ENCODE data around the gene TUBGCP2. TPM values are rescaled to one million over a fixed set of nuclear protein-coding genes. Genes with fewer than 3 reads are reported as not detected.

The TUBGCP2 gene
- total RNA-seq, 1 donor from 2014 or later, result 55.4 TPM

GRCh38 chr10:133350950-133351329, 42.3 kb upstream of the TUBGCP2 start:
- no peaks in the 10 kb centered on the region for H3K36me3 ChIP-seq
- no peak overlapping the region for H2AFZ ChIP-seq (replicated peaks)
- no peak overlapping the region for H3K4me3 Mint-ChIP-seq
- no peaks in the 10 kb centered on the region for H3K27me3 ChIP-seq
- peaks cover 5% of the 10 kb centered on the region for H3K4me1 ChIP-seq
- no peak for DNase-seq (ENCODE audit: low spot score)
- H3K9me3 Mint-ChIP-seq, result peaks cover 2% of the 10 kb centered on the region
- H3K27ac ChIP-seq, result no peak overlapping the region
- no peak overlapping the region for H3K4me2 ChIP-seq
- no peaks in the 10 kb centered on the region for H3K79me2 ChIP-seq (ENCODE audit: low read depth)
- no peaks in the 10 kb centered on the region for H3K9me3 ChIP-seq (ENCODE audit: low read depth)
- H3K27ac Mint-ChIP-seq, result no peak overlapping the region
- TF ChIP-seq EZH2 (IDR thresholded peaks at IDR 0.05) (no peak), CTCF (IDR thresholded peaks at IDR 0.05) (no peak)
- H3K4me3 ChIP-seq, result no peak overlapping the region
- H3K9ac ChIP-seq, result no peak overlapping the region
- H3K36me3 Mint-ChIP-seq, result no peaks in the 10 kb centered on the region
- peaks cover 3% of the 10 kb centered on the region for H3K4me1 Mint-ChIP-seq
- peaks cover 13% of the 10 kb centered on the region for H3K27me3 Mint-ChIP-seq (ENCODE audit: insufficient read depth, low read depth)
- H4K20me1 ChIP-seq (ENCODE audit: low read depth), result peaks cover 10% of the 10 kb centered on the region
- H3F3A ChIP-seq (ENCODE audit: low read depth), result no peaks in the 10 kb centered on the region

GRCh38 chr10:133350283-133350949, 41.7 kb upstream of the TUBGCP2 start:
- no peak overlapping the region for H2AFZ ChIP-seq (replicated peaks)
- no peak for TF ChIP-seq CTCF (IDR thresholded peaks at IDR 0.05)
- no peak for TF ChIP-seq EZH2 (IDR thresholded peaks at IDR 0.05)
- TF ChIP-seq EZH2phosphoT487 (IDR thresholded peaks at IDR 0.05), result no peak
- Mint-ChIP-seq H3K27ac (no peak overlapping the region), H3K27me3 (ENCODE audit: insufficient read depth, low read depth) (peaks cover 13% of the 10 kb centered on the region), H3K4me1 (peaks cover 3% of the 10 kb centered on the region), H3K9me3 (peaks cover 6% of the 10 kb centered on the region), H3K4me3 (no peak overlapping the region), H3K36me3 (no peaks in the 10 kb centered on the region)
- H3K79me2 ChIP-seq (ENCODE audit: low read depth), result no peaks in the 10 kb centered on the region
- peaks cover 5% of the 10 kb centered on the region for H4K20me1 ChIP-seq (ENCODE audit: low read depth)
- no peaks in the 10 kb centered on the region for H3K36me3 ChIP-seq
- no peak overlapping the region for H3K4me3 ChIP-seq
- no peaks in the 10 kb centered on the region for H3K9me3 ChIP-seq (ENCODE audit: low read depth)
- no peaks in the 10 kb centered on the region for H3K27me3 ChIP-seq
- DNase-seq (ENCODE audit: low spot score), result no peak
- no peak overlapping the region for H3K4me2 ChIP-seq
- H3K9ac ChIP-seq, result no peak overlapping the region
- no peak overlapping the region for H3K27ac ChIP-seq
- H3F3A ChIP-seq (ENCODE audit: low read depth), result no peaks in the 10 kb centered on the region
- H3K4me1 ChIP-seq, result peaks cover 5% of the 10 kb centered on the region

- no peak overlapping the region for H2AFZ ChIP-seq (replicated peaks)
- H3K4me1 Mint-ChIP-seq, result peaks cover 3% of the 10 kb centered on the region
- H3K4me3 Mint-ChIP-seq, result no peak overlapping the region
Observed at GRCh38 chr10:133349577-133350011, 40.9 kb upstream of the TUBGCP2 start.

More at GRCh38 chr10:133349577-133350011, 40.9 kb upstream of the TUBGCP2 start:
- no peak for TF ChIP-seq CTCF (IDR thresholded peaks at IDR 0.05)
- no peak overlapping the region for H3K27ac Mint-ChIP-seq
- no peaks in the 10 kb centered on the region for H3K9me3 ChIP-seq (ENCODE audit: low read depth)
- H3K36me3 Mint-ChIP-seq, result no peaks in the 10 kb centered on the region
- no peak overlapping the region for H3K4me2 ChIP-seq
- H3K9ac ChIP-seq, result no peak overlapping the region
- H4K20me1 ChIP-seq (ENCODE audit: low read depth), result peaks cover 2% of the 10 kb centered on the region
- no peaks in the 10 kb centered on the region for H3K79me2 ChIP-seq (ENCODE audit: low read depth)
- H3K4me1 ChIP-seq, result peaks cover 5% of the 10 kb centered on the region
- H3K4me3 ChIP-seq, result no peak overlapping the region
- DNase-seq (ENCODE audit: low spot score), result no peak
- no peak overlapping the region for H3K27ac ChIP-seq
- H3K9me3 Mint-ChIP-seq, result peaks cover 9% of the 10 kb centered on the region
- peaks cover 13% of the 10 kb centered on the region for H3K27me3 Mint-ChIP-seq (ENCODE audit: insufficient read depth, low read depth)
- no peaks in the 10 kb centered on the region for H3K36me3 ChIP-seq
- no peaks in the 10 kb centered on the region for H3K27me3 ChIP-seq
- H3F3A ChIP-seq (ENCODE audit: low read depth), result no peaks in the 10 kb centered on the region

Measured in neural progenitor cell (in vitro differentiated cells).